ENCODE measurements around the gene KCNG2.

DNA sequence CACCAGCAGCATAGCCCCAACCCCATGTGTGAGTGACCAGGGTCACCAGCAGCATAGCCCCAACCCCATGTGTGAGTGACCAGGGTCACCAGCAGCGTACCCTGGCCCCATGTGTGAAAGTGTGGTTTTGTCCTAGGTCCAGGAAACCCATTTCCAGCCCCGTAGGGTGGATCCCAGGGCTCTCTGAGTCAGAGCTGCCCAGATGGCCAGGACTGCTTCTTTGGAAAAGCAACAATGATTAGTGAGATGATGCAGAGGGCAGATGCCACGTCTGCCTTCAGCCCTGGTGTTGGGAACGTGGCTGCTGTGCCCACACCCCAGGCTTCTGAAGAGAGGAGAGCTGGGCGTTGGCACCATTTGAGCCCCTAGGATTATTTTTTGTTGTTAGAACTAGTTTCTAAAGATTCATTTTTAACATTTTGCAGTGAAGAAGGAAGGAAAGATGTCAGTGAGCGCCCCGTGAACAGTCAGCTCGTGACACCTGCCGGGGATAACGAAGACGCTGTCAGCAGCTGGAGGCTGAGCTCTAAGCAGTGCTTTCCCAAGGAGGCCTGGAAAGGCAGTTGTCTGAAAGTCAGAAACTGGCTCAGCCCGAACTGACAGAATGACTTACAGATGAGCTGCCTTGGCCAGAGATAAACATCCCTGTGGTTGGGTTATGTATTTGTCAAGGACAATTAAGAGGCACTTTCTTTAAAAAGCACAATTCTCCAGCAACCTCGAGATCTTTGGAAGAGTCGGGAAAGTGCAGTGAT lies 32.1 kb upstream of the KCNG2 start:
- TF ChIP-seq FOXM1 (IDR thresholded peaks at IDR 0.05; ENCODE audit: low read depth) = no peak
- TF ChIP-seq CTCF (IDR thresholded peaks at IDR 0.05) = no peak

Data from SK-N-SH (cell line).